HG03432 (cell line): ENCODE data around the gene KCNJ18.
"Not testable (repeated sequence)": the region's sequence is repeated elsewhere in the genome, so short reads cannot be mapped to it uniquely, and the experiment has no call there.

Experiments used
- ATAC-seq: cut with Tn5 transposase; IDR thresholded peaks from one replicate; pipeline ENCODE4 v1.9.1; 2021; ENCODE audit warnings: mild to moderate bottlenecking, moderate library complexity; ENCODE audit not compliant: unreplicated experiment

KCNJ18 gene

DNA sequence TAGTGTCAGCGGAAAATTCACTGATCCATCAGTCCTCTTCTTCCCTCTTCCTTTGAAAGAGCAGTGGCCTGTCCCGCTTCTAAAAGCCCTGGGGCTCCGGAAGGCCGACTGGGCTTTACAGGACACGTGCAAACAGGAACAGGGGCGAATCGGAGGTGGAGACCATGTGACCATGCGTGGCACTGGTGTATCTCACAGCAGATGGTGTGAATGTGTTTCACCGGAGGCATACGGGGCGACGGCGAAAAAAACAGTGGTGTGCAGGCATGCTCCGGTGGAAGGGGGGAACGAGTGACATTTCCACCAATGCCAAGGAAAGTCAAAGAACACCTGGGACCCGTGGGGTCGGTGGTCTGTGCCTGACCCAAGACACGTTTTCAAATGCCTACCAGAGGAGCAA is 8.4 kb upstream of the KCNJ18 start:
- ATAC-seq, result not testable (repeated sequence)

- not testable (repeated sequence) for ATAC-seq
Observed at GRCh38 chr17:21684384-21684783, 7.9 kb upstream of the KCNJ18 start.

- ATAC-seq, result not testable (repeated sequence)
Observed at GRCh38 chr17:21685061-21685795, 7.1 kb upstream of the KCNJ18 start.

DNA sequence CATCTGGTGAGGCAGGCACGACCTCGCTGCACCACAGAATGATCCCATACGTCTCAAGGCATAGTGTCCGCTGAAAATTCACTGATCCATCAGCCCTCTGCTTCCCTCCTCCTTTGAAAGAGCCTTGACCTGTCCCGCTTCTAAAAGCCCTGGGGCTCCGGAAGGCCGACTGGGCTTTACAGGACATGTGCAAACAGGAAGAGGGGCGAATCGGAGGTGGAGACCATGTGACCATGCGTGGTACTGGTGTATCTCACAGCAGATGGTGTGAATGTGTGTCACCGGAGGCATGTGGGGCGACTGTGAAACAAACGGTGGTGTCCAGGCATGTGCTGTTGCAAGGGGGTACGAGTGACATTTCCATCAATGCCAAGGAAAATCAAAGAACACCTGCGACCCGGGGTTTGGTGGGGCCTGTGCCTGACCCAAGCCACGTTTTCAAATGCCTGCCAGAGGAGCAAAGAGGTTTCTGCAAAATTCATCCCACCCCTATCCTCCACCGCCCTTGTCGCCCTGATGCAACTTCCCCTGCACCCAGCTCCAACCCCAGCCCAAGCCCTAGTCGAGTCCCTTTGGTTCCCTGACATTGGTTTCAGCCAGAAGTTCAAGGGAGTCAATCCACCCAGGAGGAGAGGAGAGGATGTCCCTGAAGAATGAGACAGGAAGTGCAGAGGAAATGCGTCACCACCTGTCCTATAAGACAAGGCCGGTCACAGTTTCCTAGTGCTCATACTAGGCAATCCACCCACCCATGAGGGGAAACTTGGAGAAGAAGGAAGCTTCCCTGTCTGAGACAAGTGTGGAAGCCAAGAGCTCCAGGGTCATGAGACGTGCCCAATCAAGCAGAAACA is 5.9 kb upstream of the KCNJ18 start:
- ATAC-seq, result no peak

DNA sequence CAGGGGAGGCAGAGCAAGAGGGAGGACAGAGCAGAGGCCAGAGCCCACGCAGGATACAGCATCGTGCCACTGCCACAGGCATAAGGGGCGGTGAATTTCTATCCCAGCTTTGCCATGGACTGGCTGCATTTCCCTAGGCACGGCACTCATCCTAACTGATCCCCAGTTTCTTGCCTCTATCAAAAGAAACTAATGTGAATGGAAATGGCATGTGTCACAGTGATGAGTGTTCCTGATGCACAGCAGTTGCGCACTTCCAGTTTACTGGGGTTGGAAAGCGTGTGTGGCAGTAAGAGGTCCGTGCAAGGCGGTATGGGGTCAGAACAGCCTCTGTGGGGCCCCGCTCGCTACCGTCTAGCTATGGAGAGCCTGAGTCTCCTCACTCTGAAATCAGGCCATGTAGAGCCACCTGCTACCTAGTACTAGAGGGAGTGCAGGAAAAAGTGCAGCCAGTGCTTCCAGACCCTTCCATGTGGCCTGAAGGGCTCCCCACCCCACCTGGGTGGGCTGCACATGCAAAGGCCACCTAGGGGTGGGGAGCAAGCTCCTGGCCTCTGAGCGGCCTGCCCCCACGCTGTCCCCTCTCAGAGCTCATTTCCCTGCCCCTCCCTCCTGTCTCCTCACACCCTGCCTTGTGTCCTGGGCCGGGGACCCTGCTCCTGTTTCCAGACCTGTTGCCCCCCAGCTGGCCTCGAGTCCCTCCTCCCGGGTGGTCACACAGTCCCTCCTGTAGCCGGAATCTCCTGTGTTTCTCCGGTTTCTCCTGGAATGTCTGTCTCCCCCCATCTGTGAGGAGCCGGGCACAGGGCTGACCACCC is 5.0 kb upstream of the KCNJ18 start:
- ATAC-seq, result no peak

GRCh38 chr17:21688293-21688949 is 3.9 kb upstream of the KCNJ18 start:
- ATAC-seq, result no peak

GRCh38 chr17:21689604-21690003 is 2.7 kb upstream of the KCNJ18 start:
- ATAC-seq, result no peak

DNA sequence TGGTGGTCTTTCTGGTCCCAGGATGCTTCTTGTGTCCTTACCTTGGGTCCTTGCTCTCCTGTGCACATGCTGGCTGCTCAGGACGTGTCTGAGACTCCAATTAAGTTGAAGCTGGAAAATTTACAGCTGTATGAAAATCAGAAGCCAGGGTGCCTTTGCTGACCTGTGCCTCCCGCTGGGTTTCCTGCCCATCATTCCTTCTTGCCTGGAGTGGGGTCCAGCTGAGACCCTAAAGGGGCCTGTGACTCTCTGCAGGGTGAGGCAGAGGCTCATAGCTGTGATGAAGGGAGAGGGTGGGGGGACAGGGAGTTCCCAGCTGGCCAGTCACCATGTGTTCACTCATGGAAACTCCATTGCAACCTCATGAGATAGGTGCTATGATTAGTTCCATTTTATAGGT is 1.5 kb upstream of the KCNJ18 start:
- ATAC-seq, result not testable (repeated sequence)

GRCh38 chr17:21691481-21691880 is 842 bp upstream of the KCNJ18 start:
- ATAC-seq, result not testable (repeated sequence)

GRCh38 chr17:21692704-21693065 is 362 bp downstream of the KCNJ18 start:
- ATAC-seq, result not testable (repeated sequence)

DNA sequence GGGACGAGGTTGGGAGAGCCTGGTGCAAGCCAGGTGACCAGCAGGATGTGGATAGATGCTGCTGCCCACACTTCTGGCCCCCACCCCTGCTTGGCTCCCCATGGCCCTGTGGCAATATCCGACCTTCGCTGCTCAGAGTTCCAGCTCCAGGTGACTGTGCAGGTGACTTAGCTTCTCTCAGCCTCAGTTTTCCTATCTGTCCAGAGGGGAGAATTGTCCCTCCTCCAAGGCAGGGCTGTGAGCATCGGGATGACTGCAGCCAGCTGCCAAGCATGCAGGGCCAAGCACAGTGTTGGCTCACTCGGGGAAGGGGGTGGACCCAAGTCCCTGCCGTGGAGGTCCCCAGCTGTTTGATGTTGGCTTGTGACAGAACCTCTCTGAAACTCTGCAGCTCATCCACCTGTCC is 1.1 kb downstream of the KCNJ18 start:
- ATAC-seq, result not testable (repeated sequence)

DNA sequence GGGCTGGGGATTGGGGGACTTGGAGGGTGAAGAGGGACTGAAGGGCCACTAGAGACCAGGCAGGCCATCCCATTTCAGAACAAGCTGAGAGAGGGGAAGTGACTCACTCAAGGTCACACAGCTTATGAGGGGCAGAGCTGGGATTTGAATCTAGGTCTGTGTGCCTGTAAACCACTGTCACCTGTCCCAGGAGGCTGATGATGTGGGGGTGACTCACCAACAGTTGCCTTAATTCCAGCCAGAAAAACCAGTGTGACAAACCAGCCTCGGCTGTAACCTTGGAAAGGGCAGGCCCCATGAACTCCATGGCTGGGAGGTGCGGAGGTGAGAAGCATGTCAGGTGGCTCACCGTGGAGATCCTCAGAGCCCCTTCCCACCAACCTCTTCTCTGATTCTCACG is 1.6 kb downstream of the KCNJ18 start:
- not testable (repeated sequence) for ATAC-seq

GRCh38 chr17:21696227-21696626 is 3.9 kb downstream of the KCNJ18 start:
- ATAC-seq, result not testable (repeated sequence)

- ATAC-seq, result not testable (repeated sequence)
Observed at GRCh38 chr17:21696842-21697507, 4.7 kb downstream of the KCNJ18 start.

DNA sequence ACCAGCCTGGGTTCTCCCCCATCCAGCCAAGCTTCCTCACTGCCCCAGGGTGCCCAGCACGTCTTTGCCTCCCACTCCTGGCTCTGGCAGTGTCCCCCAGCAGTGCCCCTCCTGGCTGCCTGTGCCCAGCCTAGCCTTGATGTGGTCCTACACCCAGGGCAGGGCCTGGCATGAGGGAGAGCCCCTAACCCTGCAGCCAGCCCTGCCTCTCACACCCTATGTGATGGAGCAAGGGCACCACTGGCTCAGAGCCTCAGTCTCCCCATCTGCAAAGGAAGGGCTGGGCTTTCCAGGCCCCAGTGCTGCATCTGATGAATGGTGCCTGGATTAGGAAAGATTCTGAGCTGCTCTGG is 5.2 kb downstream of the KCNJ18 start:
- not testable (repeated sequence) for ATAC-seq

- ATAC-seq, result not testable (repeated sequence)
Observed at GRCh38 chr17:21698437-21699075, 6.2 kb downstream of the KCNJ18 start.

- ATAC-seq, result not testable (repeated sequence)
Observed at GRCh38 chr17:21699124-21699523, 6.8 kb downstream of the KCNJ18 start.

GRCh38 chr17:21699573-21700236 is 7.4 kb downstream of the KCNJ18 start:
- not testable (repeated sequence) for ATAC-seq

GRCh38 chr17:21701090-21701489 is 8.8 kb downstream of the KCNJ18 start:
- not testable (repeated sequence) for ATAC-seq
